ENCODE measurements around the gene POMZP3.
A peak's percentile ranks its signal among the peaks of the same experiment; 100 is the strongest.
"Not testable (repeated sequence)": the region's sequence is repeated elsewhere in the genome, so short reads cannot be mapped to it uniquely, and the experiment has no call there.

POMZP3 gene

GRCh38 chr7:76626989-76627642 lies at the start of gene POMZP3:
TSS of gene POMZP3 (minus strand) at chr7:76627279. CDS start at chr7:76626064, 1,215 bp downstream.
- DNase-seq (ENCODE audit: extremely low spot score, insufficient read length, low read depth) = not testable (repeated sequence)
- peak; percentile 70 for FAIRE-seq

- not testable (repeated sequence) for FAIRE-seq
These were observed 48.7 kb upstream of the POMZP3 start for GRCh38 chr7:76675783-76676182.

GRCh38 chr7:76673346-76673745 lies 46.3 kb upstream of the POMZP3 start:
- not testable (repeated sequence) for FAIRE-seq; DNase-seq (ENCODE audit: extremely low spot score, insufficient read length, low read depth)

More at GRCh38 chr7:76675783-76676182, 48.7 kb upstream of the POMZP3 start:
- DNase-seq (ENCODE audit: extremely low spot score, insufficient read length, low read depth) = not testable (repeated sequence)

GRCh38 chr7:76659212-76659611 lies 32.1 kb upstream of the POMZP3 start:
- not testable (repeated sequence) for FAIRE-seq; DNase-seq (ENCODE audit: extremely low spot score, insufficient read length, low read depth)

GRCh38 chr7:76656425-76656824 lies 29.3 kb upstream of the POMZP3 start:
- FAIRE-seq; DNase-seq (ENCODE audit: extremely low spot score, insufficient read length, low read depth): not testable (repeated sequence)

- DNase-seq (ENCODE audit: extremely low spot score, insufficient read length, low read depth); FAIRE-seq: not testable (repeated sequence)
These were observed 15.5 kb upstream of the POMZP3 start for GRCh38 chr7:76642620-76643019.

GRCh38 chr7:76637061-76637691 lies 10.1 kb upstream of the POMZP3 start:
- DNase-seq (ENCODE audit: extremely low spot score, insufficient read length, low read depth); FAIRE-seq: not testable (repeated sequence)

- DNase-seq (ENCODE audit: extremely low spot score, insufficient read length, low read depth) = not testable (repeated sequence)
These were observed 498 bp downstream of the POMZP3 start for GRCh38 chr7:76626581-76626980.

DNA sequence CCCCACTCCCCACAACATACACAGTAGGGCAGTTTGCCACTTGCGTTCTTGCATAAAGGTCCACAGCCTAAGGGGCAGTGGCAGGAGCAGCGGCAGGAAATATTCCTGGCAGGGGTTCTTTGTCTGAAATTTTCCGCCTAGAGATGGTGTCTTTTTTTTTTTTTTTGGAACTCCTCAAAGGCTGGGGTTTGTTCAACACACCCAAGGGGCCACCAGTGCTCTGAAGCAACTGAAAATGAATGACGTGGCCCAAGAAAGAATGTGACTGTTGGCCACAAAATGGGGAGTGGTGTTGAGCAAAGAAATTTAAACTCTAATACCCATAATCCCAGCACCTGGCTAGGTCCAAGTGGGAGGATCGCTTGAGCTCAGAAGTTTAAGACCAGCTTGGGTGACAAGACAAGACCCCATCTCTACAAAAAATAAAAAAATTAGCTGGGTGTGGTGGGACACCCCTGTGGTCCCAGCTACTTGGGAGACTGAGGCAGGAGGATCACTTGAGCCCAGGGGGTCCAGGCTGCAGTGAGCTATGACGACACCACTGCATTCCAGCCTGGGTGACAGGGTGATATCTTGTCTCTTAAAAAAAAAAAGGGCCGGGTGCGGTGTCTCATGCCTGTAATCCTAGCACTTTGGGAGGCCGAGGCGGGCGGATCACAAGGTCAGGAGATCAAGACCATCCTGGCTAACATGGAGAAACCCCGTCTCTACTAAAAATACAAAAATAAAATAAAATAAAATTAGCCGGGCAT lies 7.5 kb downstream of the POMZP3 start:
- FAIRE-seq; DNase-seq (ENCODE audit: extremely low spot score, insufficient read length, low read depth): not testable (repeated sequence)

More at GRCh38 chr7:76626581-76626980, 498 bp downstream of the POMZP3 start:
- not testable (repeated sequence) for FAIRE-seq

- not testable (repeated sequence) for DNase-seq (ENCODE audit: extremely low spot score, insufficient read length, low read depth); FAIRE-seq
These were observed 13.3 kb downstream of the POMZP3 start for GRCh38 chr7:76613783-76614182.

DNA sequence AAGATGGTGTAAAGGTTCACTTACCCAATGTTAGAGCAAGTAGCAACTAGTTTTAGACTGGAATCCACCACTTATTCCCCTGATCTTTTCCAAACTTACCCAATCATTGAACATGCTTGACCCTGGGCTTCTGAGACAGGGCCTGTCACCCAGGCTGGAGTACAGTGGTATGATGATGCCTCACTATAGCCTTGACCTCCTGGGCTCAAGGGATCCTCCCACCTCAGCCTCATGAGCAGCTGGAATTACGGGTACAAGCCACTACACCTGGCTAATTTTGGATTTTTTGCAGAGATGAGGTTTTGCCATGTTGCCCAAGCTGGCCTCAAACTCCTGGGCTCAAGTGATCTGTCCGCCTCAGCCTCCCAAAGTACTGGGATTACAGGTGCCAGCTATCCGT lies 14.8 kb downstream of the POMZP3 start:
- not testable (repeated sequence) for FAIRE-seq; DNase-seq (ENCODE audit: extremely low spot score, insufficient read length, low read depth)

DNA sequence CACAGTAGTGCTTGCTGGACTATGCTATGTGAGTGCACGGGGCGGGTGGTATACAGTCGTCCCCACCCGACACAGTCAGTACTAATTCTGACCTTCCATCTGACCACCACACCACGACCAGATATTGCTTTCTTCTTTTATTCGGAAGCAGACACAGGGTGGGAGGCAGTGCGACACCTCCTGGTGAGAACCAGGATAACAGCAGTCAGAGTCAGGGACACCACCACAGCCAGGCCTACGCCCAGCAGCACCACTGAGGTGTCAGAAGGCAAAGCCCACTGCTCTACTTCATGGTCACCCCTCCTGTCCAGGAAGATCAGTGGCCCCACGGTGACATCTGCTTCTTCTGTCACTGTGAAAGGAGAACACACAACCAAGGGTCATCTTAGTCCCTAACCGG lies 17.2 kb downstream of the POMZP3 start:
- not testable (repeated sequence) for DNase-seq (ENCODE audit: extremely low spot score, insufficient read length, low read depth)
- peak; percentile 71 for FAIRE-seq

GRCh38 chr7:76608469-76608868 lies 18.6 kb downstream of the POMZP3 start:
- not testable (repeated sequence) for DNase-seq (ENCODE audit: extremely low spot score, insufficient read length, low read depth); FAIRE-seq

- peak; percentile 87 for FAIRE-seq
- DNase-seq (ENCODE audit: extremely low spot score, insufficient read length, low read depth) = not testable (repeated sequence)
These were observed 21.1 kb downstream of the POMZP3 start for GRCh38 chr7:76606027-76606426.

DNA sequence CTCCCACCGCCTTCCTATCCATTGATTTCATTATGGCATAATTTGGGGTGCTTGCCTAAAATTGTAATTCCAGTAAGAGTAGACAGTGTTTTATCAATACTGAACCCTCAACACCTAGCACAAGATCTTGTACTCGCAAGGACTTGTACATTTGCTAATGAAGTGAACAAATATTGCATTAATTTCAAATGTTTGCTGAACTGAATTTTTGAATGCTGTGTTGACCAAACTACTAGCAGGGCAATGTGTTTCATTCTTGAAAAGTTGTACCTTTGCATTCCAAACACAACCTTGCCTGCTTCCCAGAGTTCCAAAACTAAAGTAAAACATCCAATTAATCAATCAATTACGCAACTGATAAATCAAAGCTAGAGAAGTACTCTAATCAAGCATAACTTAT lies 26.4 kb downstream of the POMZP3 start:
- not testable (repeated sequence) for DNase-seq (ENCODE audit: extremely low spot score, insufficient read length, low read depth); FAIRE-seq

DNA sequence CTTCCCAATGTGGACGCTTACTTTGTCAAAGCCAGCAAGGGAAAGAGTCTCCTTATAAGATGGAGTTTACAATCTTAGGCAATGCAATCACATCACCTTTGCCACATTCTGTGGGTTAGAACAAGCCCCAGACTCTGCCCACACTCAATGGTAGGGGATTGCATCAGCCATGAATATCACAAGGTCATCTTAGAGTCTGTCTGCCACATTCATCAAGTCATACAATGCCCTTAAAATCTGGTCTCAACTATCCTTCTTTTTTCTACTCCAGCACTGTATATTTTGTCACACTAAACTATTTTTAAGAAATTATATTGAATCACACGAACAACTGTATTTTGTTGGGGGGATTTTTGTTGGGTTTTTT lies 27.0 kb downstream of the POMZP3 start:
- FAIRE-seq; DNase-seq (ENCODE audit: extremely low spot score, insufficient read length, low read depth): not testable (repeated sequence)

DNA sequence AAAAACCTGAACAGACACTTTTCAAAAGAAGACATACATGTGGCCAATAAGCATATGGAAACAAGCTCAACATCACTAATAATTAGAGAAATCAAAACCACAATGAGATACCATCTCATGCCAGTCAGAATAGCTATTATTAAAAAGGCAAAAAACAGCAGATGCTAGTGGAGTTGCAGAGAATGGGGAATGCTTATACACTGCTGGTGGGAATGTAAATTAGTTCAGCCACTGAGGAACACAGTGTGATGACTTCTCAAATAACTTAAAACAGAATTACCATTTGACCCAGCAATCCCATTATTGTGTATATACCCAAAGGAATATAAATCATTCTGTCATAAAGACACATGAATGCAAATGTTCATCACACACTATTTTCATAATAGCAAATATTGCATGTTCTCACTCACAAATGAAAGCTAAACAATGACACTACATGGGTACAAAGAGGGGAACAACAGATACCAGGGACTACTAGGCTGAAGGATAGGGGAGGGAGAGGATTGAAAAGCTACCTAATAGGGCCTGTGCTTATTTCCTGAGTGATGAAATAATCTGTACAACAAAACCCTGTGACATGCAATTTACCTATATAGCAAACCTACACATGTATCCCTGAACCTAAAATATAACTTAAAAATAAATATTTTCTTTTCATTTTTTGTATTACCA lies 28.4 kb downstream of the POMZP3 start:
- not testable (repeated sequence) for DNase-seq (ENCODE audit: extremely low spot score, insufficient read length, low read depth); FAIRE-seq

DNA sequence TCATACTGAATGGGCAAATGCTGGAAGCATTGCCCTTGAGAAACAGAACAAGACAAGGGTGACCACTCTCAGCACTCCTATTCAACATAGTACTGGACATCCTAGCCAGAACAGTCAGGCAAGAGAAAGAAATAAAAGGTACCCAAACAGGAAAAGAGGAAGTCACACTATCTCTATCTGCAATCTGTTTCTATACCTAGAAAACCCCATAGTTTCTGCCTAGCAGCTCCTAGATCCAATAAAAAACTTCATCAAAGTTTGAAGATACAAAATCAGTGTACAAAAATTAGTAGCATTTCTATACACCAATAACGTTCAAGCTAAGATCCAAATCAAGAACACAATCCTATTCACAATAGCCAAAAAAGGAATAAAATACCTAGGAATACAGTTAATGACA lies 29.8 kb downstream of the POMZP3 start:
- not testable (repeated sequence) for DNase-seq (ENCODE audit: extremely low spot score, insufficient read length, low read depth); FAIRE-seq

GRCh38 chr7:76592694-76593093 lies 34.4 kb downstream of the POMZP3 start:
- not testable (repeated sequence) for FAIRE-seq; DNase-seq (ENCODE audit: extremely low spot score, insufficient read length, low read depth)

All from GM18507 (cell line).